Measurements from ENCODE around the gene CD24.
"Not testable (repeated sequence)": the region's sequence is repeated elsewhere in the genome, so short reads cannot be mapped to it uniquely, and the experiment has no call there.

The CD24 gene

DNA sequence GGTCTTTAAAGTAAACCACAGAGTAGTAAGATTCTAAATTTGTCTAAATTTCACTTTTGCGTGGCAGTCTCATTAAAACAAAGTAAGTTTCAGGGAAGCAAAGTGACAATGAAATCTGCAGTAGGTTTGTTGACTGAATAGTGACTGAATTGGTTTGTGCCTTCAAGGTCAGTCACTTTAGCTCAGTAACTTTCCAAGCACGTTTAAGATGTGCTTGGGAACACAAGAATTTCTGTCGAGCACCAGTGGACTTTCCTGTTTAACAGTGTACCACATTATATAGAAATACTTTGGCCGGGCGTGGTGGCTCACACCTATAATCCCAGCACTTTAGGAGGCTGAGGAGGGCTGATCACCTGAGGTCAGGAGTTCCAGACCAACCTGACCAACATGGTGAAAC lies 1.7 kb upstream of the CD24 start:
- Mint-ChIP-seq H3K4me1 (ENCODE audit: low read depth) (peaks cover 16% of the 10 kb centered on the region), H3K36me3 (ENCODE audit: low read depth) (no peaks in the 10 kb centered on the region), H3K4me3 (no peak overlapping the region), H3K9me3 (no peaks in the 10 kb centered on the region), H3K27me3 (peaks cover 75% of the 10 kb centered on the region), H3K27ac (no peak overlapping the region)
- intact Hi-C loops (cut with micrococcal nuclease), result loop anchor here (5.0 kb wide), 1 partner anchor 639 kb away; no protein-coding TSS in a partner anchor

DNA sequence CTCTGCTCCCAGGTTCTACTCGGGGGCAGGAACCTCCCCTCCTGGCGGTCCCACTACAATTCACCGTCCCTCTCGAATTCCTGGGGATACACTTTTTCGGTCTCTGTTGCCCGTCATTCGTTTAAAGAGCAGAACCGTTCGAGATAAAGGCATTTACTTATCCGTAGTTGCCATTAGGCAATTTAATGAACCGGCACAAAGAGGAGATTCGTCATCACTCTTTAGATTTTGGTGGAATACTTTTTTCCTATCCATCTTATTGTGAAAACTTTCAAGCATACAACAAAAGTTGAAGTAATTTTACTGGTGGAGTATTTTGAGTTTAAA lies 1.2 kb upstream of the CD24 start:
- Mint-ChIP-seq H3K4me1 (ENCODE audit: low read depth) (peaks cover 16% of the 10 kb centered on the region), H3K36me3 (ENCODE audit: low read depth) (no peaks in the 10 kb centered on the region), H3K4me3 (peak overlapping the region; percentile 17), H3K27me3 (peaks cover 77% of the 10 kb centered on the region), H3K9me3 (no peaks in the 10 kb centered on the region), H3K27ac (no peak overlapping the region)
- intact Hi-C loops (cut with micrococcal nuclease), result loop anchor here (5.0 kb wide), 1 partner anchor 638 kb away; no protein-coding TSS in a partner anchor

DNA sequence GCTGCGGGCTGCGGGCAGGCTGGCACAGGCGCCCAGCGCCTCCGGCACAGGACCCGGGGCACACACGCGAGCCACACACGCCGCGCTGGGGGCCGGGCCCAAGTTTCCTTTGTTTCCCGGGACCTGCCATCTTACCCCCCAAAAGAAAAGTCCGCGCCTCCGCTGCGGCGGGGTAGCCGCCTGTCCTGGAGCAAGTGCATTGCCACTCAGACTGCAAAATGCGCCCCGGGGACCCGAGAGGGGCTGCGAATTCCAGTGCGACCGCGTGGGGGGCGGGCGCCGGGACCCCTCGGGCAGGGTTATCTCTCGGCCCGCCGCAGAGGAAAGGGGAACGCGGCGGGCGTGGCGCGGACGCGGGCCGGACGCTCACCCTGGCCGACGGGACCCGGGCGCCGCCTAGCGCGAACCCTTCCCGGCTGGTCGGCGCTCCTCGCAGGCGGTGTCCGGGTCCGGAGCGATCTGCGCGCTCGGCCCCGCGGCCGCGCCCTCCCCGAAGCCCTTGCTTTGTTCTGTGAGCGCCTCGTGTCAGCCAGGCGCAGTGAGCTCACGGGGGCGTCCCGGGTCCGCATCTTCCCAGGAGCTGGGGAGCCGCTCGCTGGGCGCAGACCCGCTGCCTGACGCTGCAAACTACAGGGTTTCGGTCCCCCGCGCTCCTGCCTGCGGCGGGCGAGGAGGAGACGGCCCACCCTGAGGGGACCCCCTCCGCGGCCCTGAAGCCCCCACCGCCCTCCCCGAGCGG lies 639 bp upstream of the CD24 start:
- Mint-ChIP-seq H3K27me3 (peaks cover 80% of the 10 kb centered on the region), H3K36me3 (ENCODE audit: low read depth) (no peaks in the 10 kb centered on the region), H3K4me1 (ENCODE audit: low read depth) (peaks cover 16% of the 10 kb centered on the region), H3K27ac (no peak overlapping the region), H3K4me3 (peak overlapping the region; percentile 78), H3K9me3 (no peaks in the 10 kb centered on the region)
- intact Hi-C loops (cut with micrococcal nuclease), result loop anchor here (5.0 kb wide), 1 partner anchor 638 kb away; no protein-coding TSS in a partner anchor

DNA sequence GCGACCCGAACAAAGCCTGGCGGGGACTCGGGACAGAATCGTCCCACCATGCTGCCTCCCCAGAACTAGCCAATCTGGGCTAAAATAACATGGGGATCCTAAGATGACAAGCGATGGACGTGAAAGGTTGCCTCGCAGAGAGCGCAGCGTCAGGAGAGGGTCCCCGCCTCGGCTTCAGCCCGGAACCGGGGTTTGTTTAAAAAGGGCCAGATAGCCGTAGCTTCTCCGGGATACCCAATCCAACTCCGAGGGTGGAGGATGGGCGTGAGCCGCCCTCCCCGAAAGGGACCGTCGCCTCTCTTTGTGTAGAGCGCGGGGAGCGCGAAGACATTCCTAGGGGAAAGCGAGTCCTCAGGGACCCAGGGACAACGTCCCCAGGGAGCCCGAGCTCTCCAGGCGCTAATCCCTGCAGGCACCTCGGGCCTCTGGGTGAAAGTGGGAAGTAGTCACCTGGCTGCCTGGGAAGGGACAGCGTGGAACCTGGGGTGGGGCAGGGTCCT lies 643 bp downstream of the CD24 start:
- Mint-ChIP-seq H3K27me3 (peaks cover 80% of the 10 kb centered on the region), H3K9me3 (no peaks in the 10 kb centered on the region), H3K4me3 (peak overlapping the region; percentile 65), H3K36me3 (ENCODE audit: low read depth) (no peaks in the 10 kb centered on the region), H3K4me1 (ENCODE audit: low read depth) (peaks cover 16% of the 10 kb centered on the region), H3K27ac (no peak overlapping the region)
- intact Hi-C loops (cut with micrococcal nuclease), result no loop called here

DNA sequence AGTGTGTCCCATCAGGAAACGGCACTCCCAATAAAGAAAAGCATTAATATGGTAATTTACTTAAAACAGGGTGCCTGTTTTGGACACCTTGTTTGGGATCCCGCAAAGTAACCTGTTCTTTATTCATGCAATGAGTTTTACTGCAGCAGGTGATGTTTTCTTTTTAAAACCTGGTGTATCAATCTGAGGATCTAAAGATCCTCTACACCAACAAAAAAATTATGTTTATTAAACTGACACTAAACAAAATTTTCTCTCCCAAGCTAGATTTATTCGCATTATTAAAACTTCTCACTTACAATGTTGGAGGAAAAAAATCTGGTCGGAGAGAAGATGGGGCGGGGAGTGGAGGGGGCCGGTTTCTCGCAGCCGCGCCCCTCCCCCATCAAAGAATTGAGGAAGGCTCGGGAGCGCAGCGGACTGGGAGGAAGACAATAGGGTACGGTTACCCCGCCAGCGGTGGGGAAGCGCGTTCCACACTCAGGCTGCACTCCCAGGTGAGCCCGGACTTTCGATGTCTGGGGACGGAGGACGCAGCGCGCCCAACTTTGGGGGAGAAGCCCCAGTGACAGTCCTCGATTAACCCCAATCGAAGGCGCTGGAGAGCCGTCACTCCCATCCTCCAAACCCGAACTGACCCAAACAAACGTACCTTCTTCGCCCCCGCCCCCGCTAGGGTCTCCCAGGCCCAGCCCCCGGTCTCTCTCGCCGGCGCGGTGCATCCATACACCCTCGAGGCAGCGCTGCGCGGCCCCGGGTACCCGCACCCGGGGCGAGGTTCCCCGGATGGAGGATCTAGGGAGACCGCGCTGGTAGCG lies 1.3 kb downstream of the CD24 start:
- Mint-ChIP-seq H3K4me3 (no peak overlapping the region), H3K36me3 (ENCODE audit: low read depth) (no peaks in the 10 kb centered on the region), H3K9me3 (no peaks in the 10 kb centered on the region), H3K27ac (no peak overlapping the region), H3K4me1 (ENCODE audit: low read depth) (peaks cover 16% of the 10 kb centered on the region), H3K27me3 (peaks cover 78% of the 10 kb centered on the region)
- intact Hi-C loops (cut with micrococcal nuclease), result no loop called here

DNA sequence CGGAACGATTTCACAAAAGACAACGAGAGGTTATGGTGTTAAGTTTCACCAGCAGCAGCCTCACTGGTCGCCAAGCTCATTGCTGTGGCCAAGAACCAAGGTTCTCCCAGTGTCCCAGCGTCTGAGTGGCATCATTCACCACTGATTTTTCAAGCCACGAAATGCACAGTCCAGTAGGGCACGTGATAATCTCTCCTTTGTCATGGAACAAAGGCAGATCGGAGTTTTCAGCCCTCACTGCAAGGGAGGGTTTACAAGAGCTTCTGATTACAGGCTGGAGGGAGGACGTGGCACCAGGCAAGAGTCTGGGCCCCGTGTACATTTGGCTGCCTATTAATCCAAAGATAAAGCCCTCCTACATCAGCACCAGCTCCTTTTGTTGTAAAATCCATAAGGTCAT lies 2.0 kb downstream of the CD24 start:
- peaks cover 78% of the 10 kb centered on the region for H3K27me3 Mint-ChIP-seq

DNA sequence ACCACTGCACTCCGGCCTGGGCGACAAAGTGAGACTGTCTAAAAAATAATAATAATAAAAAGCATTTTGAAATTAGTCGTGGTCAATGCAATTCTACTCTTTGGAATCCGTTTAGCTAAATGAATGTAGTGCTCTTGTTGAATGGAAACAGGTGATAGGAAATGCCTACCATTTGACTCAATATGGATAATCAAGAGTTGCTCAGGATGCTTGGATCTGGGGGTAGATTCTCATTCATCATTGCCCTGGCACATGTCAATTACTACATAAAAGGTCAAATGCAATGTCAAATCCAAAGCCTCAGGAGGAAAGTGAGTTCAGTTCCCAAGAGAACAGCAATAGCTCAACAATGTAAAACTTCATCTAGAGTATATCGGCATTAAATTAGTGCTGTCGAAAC lies 3.8 kb downstream of the CD24 start:
- H3K36me3 Mint-ChIP-seq (ENCODE audit: low read depth); H3K4me3 Mint-ChIP-seq; intact Hi-C loops (cut with micrococcal nuclease); H3K9me3 Mint-ChIP-seq; H3K27ac Mint-ChIP-seq: not testable (repeated sequence)
- peaks cover 16% of the 10 kb centered on the region for H3K4me1 Mint-ChIP-seq (ENCODE audit: low read depth)
- peaks cover 66% of the 10 kb centered on the region for H3K27me3 Mint-ChIP-seq

More for the DNA sequence above, 2.0 kb downstream of the CD24 start:
- Mint-ChIP-seq H3K27ac (no peak overlapping the region), H3K4me3 (no peak overlapping the region), H3K9me3 (no peaks in the 10 kb centered on the region), H3K4me1 (ENCODE audit: low read depth) (peaks cover 16% of the 10 kb centered on the region), H3K36me3 (ENCODE audit: low read depth) (no peaks in the 10 kb centered on the region)
- intact Hi-C loops (cut with micrococcal nuclease), result no loop called here

DNA sequence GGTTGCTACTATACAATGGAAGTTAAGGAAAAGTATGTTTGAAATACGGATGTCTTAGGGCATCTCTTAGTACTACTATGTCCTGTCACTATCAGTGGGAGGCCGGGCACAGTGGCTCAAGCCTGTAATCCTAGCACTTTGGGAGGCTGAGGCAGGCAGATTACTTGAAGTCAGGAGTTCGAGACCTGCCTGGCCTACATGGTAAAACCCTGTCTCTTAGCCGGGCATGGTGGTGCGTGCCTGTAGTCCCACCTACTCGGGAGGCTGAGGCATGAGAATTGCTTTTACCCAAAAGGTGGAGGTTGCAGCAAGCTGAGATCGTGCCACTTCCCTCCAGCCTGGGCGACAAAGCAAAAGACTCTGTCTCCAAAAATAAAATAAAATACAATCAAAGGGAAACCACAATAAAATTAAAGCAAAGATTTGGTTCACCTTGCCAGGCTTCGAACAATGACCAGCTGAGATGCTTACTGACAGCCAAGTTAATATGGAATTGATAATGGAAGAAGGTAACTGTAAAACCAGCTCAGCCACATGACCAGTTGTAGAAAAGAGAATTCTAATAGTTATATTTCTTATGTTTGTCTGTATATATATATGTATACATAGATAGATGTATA lies 6.5 kb downstream of the CD24 start:
- Mint-ChIP-seq H3K27ac (no peak overlapping the region), H3K27me3 (peaks cover 46% of the 10 kb centered on the region), H3K9me3 (no peaks in the 10 kb centered on the region), H3K4me3 (no peak overlapping the region), H3K4me1 (ENCODE audit: low read depth) (peaks cover 1% of the 10 kb centered on the region), H3K36me3 (ENCODE audit: low read depth) (no peaks in the 10 kb centered on the region)
- intact Hi-C loops (cut with micrococcal nuclease), result no loop called here

DNA sequence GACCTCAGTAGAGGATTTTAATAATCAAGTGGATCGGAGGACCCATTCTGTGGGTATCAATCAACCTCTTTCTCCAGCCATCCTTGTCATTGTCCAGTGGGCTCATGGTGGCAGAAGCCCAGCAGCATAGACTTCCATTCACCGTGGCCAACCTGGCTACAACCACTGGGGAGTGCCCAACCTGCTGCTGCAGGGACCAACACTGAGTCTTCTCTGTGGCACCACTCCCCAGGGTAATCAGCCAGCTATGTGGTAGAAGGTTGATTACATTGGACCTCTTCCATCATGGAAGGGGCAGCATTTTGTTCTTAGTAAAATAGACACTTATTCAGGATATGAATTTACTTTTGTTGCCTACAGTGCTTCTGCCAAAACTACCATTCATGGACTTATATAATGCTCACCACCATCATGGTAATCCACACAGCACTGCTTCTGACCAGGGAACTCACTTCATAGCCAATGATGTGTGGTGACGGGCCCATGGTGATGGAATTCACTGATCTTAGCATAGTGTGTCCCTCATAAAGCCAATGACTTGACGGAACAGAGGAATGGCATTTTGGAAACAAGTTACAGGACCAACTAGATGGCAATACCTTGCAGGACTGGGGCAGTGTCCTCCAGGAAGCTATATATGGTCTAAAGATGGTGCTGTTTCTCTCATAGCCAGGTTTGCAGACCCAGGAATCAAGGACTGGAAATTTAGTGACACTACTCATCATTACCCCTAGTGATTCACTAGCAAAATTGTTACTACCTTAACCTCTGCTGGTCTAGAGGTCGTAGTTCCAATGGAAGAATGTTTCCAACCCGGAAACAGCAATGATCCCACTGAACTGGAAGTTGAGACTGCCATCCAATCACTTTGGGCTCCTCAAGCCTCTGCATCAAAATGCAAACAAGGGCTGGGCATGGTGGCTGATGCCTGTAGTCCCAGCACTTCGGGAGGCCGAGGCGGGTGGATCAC lies 7.6 kb downstream of the CD24 start:
- no peak overlapping the region for H3K4me3 Mint-ChIP-seq
- intact Hi-C loops (cut with micrococcal nuclease), result no loop called here
- H3K4me1 Mint-ChIP-seq (ENCODE audit: low read depth), result no peaks in the 10 kb centered on the region
- H3K9me3 Mint-ChIP-seq, result no peaks in the 10 kb centered on the region
- no peak overlapping the region for H3K27ac Mint-ChIP-seq
- H3K36me3 Mint-ChIP-seq (ENCODE audit: low read depth), result no peaks in the 10 kb centered on the region
- H3K27me3 Mint-ChIP-seq, result peaks cover 37% of the 10 kb centered on the region

DNA sequence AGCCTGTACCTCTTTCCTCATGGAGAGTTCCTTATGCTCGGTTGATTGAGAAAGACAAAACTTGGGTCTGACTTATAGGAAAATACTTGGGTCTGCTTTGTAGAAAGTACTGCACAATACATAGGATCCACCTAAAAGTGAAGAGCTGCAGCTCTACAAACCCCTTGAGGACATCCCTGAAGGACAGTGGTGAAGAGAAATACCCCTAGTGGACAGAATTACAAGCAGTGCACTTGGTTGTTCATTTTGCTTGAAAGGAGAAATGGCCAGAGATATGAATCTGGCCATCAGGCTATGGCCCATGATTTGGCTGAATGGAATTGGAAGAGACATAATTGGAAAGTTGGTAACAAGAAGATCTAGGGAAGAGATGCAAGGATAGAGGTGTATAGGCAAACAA lies 8.3 kb downstream of the CD24 start:
- H3K36me3 Mint-ChIP-seq (ENCODE audit: low read depth), result no peaks in the 10 kb centered on the region
- H3K27me3 Mint-ChIP-seq, result peaks cover 33% of the 10 kb centered on the region
- no peak overlapping the region for H3K4me3 Mint-ChIP-seq
- intact Hi-C loops (cut with micrococcal nuclease), result no loop called here
- H3K27ac Mint-ChIP-seq, result no peak overlapping the region
- no peaks in the 10 kb centered on the region for H3K9me3 Mint-ChIP-seq
- no peaks in the 10 kb centered on the region for H3K4me1 Mint-ChIP-seq (ENCODE audit: low read depth)

DNA sequence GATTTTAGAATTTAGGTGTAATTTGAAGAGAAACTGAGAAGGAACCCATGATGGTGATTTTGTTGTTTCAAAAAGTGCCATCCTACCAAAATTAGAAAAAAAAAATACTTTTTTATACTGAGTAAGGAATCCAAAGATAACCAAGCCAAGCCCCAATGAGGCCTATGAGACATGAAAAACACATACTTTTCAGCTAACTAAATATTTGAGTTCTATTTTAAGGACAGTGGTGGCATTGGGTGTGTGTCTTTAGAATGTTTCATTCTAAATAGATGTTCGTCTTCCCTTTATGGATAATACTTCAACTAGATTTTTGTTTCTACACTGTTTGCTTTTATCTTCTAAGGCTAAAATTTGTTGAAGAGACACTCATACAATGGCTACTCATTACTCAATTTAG lies 9.6 kb downstream of the CD24 start:
- intact Hi-C loops (cut with micrococcal nuclease), result no loop called here
- H3K27me3 Mint-ChIP-seq, result peaks cover 28% of the 10 kb centered on the region
- H3K4me1 Mint-ChIP-seq (ENCODE audit: low read depth), result no peaks in the 10 kb centered on the region
- no peak overlapping the region for H3K27ac Mint-ChIP-seq
- H3K36me3 Mint-ChIP-seq (ENCODE audit: low read depth), result no peaks in the 10 kb centered on the region
- no peak overlapping the region for H3K4me3 Mint-ChIP-seq
- no peaks in the 10 kb centered on the region for H3K9me3 Mint-ChIP-seq

DNA sequence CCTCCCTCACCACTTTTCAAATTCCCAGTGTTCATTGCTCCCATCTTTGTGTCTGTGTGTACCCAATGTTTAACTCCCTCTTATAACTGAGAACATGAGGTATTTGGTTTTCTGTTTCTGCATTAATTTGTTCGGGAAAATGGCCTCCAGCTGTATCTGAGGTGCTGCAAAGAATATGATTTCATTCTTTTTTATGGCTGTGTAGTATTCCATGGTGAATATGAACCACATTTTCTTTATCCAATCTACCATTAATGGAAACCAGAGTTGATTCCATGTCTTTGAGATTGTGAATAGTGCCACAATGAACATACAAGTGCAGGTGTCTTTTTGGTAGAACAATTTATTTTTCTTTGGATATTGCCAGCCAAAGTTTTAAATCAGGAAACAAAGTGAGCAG lies 10.4 kb downstream of the CD24 start:
- Mint-ChIP-seq H3K9me3 (no peaks in the 10 kb centered on the region), H3K36me3 (ENCODE audit: low read depth) (no peaks in the 10 kb centered on the region), H3K4me1 (ENCODE audit: low read depth) (no peaks in the 10 kb centered on the region), H3K27ac (no peak overlapping the region), H3K27me3 (peaks cover 21% of the 10 kb centered on the region), H3K4me3 (no peak overlapping the region)
- intact Hi-C loops (cut with micrococcal nuclease), result no loop called here

DNA sequence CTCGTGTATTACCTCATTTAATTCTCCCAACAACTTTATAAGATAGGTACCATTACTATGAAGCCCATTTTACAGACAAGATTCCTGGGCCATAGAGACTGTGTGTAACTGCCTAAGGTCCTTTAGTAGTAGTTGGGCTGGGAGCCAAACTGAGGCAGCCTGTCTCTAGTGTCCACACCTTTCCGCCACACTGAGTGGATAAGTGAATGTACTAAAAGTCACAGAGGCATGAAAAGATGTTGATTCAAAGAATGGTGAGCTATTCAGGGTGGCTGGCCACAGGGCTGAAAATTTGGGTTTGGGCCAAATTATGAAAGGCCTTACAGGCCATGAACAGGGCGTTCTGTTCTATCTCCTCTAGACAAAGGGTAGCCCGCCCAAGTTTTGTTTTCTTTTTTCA lies 11.0 kb downstream of the CD24 start:
- peaks cover 17% of the 10 kb centered on the region for H3K27me3 Mint-ChIP-seq
- no peaks in the 10 kb centered on the region for H3K9me3 Mint-ChIP-seq
- H3K4me1 Mint-ChIP-seq (ENCODE audit: low read depth), result no peaks in the 10 kb centered on the region
- no peaks in the 10 kb centered on the region for H3K36me3 Mint-ChIP-seq (ENCODE audit: low read depth)
- no peak overlapping the region for H3K4me3 Mint-ChIP-seq
- no peak overlapping the region for H3K27ac Mint-ChIP-seq
- intact Hi-C loops (cut with micrococcal nuclease), result no loop called here

All from dendritic cell treated with granulocyte-macrophage colony-stimulating factor and Interleukin-4, amounts not matched to agents 40 ng/mL and 50 ng/mL, for 4 days (primary cell).